Activated CD4-positive, alpha-beta T cell treated with anti-CD3 and anti-CD28 coated beads, Interleukin-2, amount 50 U/mL, for 48 hours (primary cell): Measurements from ENCODE around the gene CTNNBL1.
"Not testable (repeated sequence)": the region's sequence is repeated elsewhere in the genome, so short reads cannot be mapped to it uniquely, and the experiment has no call there.

Experiments
- DNase-seq, 2 experiments: peaks; one replicate each; pipeline ENCODE4 v3.0.0-alpha.2; 2020

Gene CTNNBL1, protein sequence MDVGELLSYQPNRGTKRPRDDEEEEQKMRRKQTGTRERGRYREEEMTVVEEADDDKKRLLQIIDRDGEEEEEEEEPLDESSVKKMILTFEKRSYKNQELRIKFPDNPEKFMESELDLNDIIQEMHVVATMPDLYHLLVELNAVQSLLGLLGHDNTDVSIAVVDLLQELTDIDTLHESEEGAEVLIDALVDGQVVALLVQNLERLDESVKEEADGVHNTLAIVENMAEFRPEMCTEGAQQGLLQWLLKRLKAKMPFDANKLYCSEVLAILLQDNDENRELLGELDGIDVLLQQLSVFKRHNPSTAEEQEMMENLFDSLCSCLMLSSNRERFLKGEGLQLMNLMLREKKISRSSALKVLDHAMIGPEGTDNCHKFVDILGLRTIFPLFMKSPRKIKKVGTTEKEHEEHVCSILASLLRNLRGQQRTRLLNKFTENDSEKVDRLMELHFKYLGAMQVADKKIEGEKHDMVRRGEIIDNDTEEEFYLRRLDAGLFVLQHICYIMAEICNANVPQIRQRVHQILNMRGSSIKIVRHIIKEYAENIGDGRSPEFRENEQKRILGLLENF

DNA sequence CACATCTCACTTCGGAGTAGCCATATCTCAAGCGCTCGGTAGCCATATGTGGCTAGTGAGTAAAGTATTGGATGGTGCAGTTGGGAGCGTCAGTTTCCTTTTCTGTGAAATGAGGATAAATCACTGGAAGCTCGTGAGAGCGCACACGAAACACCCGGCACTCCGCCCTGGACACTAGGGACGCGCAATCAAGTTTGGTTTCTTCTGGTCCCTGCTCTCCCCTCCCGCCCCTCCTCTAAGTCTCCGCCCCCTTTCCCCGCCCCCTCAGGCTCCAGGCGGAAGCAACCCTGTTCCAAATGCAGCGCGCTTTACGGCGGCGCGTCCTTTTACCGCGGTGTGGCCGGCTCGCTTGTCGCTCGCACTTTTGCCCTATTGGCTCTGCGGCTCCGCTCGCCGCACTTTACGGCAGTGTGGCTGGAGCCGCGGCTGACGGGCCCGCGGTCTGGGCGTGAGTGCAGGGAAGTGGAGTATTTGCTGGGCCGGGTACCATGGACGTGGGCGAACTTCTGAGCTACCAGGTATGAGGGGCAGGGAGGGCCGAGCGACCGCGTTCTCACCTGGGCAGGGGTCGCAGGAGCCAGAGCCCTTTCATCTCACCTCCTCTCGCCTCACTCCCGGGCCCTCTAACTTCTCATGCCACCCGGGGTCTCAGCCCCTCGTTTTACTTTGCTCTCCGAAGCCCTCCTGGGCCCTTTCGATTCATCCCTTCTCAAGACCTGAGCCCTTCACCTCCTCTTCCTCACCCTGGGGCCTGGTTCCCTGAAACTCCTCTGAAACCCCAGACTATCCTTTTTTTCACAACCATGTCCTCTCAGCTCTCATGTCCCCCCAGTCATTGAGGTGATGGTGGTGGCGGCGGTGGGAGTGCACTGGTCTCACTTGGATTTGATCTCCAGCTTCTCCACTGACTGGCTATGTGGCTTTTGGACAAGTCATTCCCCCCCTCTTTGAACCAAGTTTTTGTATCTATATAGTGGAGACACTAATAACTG lies at the start of gene CTNNBL1:
CTNNBL1 (plus strand) TSS at position 396 of the 992 bp plus-strand sequence; CDS start at position 489, 93 bp downstream.
- peak; percentile 97 for DNase-seq

DNA sequence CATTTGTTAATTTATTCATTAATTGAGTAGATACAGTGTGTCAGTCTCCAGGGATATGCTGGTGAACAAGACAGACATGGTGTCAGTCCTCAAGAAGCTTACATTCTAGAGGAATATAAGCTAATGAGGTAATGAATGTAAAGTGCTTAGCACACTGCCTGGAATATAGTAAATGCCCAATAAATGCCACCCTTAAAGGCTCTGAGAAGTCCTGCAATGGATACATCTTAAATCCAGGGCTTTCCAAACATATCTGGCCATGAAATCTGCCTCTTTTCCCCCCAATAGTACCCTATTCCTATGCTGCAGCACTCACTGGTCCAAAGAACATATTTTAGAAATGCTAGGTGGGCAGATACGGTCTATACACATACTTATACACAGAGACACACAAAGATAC lies 49.2 kb upstream of the CTNNBL1 start:
- no peak for DNase-seq

GRCh38 chr20:37647946-37648345 lies 45.9 kb upstream of the CTNNBL1 start:
- no peak for DNase-seq

GRCh38 chr20:37649017-37649416 lies 44.8 kb upstream of the CTNNBL1 start:
- no peak for DNase-seq

GRCh38 chr20:37649676-37650370 lies 44.0 kb upstream of the CTNNBL1 start:
- no peak for DNase-seq

DNA sequence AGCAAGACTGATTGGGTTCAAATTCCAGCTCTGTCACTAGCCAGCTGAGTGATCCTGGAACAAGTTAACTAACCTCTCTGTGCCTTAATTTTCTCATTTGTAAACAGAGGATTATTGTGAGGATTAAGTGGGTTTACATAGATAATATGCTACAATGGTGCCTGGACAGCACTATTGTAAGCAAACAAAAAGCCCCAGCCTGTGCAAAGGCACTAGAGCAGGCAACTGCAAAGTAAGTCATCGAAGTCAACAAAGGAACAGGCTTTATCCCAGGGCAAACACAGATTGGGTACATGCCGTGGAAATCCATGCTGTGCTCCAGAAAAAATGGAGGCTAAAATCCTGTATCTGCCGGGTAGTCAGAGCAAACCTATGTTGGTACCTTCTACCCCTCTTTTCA lies 43.2 kb upstream of the CTNNBL1 start:
- DNase-seq, result no peak

DNA sequence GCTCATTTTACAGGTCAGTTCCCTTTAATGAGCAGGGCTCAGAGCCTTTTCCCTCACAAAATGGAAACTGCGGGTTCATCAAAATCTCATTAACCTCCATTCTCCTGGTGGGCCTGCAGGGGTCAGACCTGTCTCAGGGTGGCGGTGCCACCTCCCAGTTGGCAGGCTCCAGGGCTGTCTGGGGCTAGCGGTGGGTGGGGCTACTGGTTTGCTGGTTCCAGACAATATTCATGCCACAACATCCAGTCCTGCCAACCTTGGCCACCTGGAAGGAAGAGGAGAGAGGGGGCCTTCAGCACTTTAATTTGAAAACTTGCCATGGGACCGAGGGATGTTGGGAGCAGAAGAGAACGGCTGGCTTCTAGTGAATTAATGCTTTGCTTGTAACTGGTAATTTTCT lies 41.9 kb upstream of the CTNNBL1 start:
- peak; percentile 31 to 49 for DNase-seq

DNA sequence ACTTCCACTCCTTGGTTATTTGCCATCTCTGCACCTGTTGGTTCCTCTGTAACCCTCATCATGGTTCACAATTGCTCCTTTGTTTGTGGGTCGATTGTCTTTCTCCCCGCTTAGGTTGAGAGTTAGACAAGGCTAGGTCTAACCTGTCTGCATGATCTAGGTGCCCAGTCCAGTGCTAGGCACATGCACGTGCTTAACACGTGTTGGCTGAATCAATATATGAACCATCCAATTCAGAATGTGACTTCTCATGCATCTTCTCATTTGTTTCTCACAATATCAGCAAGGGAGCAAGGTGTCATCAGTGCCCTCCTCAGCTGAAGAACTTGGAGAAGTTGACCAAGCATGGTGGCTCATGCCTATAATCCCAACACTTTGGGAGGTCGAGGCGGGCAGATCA lies 36.9 kb upstream of the CTNNBL1 start:
- no peak for DNase-seq

- no peak for DNase-seq
Observed at GRCh38 chr20:37657924-37658804, 35.7 kb upstream of the CTNNBL1 start.

- DNase-seq, result no peak
Observed at GRCh38 chr20:37661519-37661918, 32.3 kb upstream of the CTNNBL1 start.

GRCh38 chr20:37662308-37662707 lies 31.5 kb upstream of the CTNNBL1 start:
- no peak for DNase-seq

GRCh38 chr20:37664595-37664994 lies 29.2 kb upstream of the CTNNBL1 start:
- not testable (repeated sequence) for DNase-seq

DNA sequence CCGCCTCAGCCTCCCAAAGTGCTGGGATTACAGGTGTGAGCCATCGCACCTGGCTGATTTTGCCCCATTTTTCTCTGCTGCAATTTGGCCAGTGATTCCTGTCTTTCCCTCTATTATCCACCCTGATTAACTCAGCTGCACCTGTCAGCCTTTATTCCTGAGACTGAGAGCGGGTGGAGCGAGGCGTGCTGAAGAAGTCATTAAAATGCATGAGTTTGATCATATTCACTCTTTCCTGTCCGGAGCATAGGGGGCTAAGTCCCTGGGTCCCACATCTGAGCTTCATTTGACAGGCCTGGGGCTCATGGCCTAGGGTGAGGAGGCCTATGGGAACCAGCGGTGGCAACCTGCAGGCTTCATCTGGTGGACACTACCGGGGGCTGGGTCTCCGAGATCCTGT lies 25.7 kb upstream of the CTNNBL1 start:
- DNase-seq, result no peak

DNA sequence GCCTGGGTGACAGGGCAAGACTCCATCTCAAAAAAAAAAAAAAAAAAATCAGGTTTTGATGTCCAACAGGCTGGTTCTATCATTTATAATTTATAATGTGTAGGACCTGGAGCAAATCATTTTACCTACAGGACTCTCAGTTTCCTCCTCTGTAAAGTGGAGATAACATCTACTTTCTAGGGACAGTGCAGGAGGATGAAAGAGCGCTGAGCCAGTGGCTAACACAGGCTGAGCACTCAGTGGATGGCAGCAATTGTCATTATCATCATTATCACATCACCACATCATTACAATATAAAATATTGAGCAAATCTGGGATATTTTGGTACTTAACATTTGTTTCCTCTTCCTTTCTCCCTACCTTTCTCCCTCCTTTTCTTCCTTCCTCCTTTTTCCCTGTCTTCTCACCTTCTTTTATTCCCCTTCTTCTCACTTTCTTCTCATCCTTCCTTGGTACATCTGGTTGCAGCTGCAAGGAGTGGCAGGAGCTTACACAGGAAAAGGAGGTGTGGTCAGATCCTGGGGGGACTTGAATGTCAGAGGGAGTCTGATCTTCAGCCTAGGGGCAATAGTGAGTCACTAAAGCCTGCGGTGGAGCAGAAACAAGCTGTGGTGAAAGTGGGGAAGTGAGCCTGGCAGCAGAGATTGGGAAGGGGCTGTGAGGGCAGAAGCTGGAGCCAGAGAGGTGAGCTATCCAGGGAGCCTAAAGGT lies 24.6 kb upstream of the CTNNBL1 start:
- DNase-seq, result peak in 1 of 2 experiments; percentile 18

GRCh38 chr20:37669773-37670236 lies 24.0 kb upstream of the CTNNBL1 start:
- no peak for DNase-seq

DNA sequence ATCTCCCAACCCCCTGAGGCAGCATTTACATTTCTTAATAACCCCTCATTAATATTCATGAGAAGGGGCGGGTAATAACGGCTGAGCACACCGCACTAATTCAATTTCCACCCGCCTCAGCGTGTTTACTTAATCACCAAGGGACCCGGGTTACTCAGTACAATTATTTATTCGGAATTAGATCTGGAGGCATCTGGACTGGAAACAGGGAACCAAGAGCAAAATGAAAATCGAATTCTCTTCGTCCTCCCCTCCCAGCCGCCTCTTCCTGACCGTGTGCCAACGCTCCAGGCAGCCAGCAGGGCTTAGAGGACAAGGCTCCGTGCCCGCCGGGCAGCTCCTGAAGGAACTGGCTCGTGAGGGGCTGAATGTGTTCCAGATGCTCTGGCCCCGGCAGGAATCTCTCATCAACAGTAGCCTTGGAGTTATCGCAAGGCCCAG lies 23.5 kb upstream of the CTNNBL1 start:
- DNase-seq, result no peak

DNA sequence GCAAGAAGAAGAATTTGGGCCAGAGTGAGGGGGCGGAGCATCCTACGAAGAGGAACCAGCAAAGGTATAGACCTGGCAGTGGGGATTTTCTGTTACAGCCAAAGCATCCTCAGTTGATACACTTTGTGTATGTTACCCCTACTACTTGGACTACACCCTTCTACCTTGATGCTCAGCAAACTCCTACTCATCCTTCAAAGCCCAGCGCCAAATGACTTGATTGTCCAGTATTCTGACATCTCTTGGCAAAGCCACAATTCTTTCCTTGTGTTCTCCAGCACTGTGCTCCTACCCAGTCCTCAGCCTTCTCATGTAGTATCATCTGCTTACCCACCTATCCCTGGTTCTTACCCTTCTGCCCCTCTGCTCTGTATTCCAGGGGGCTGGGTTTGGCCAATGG lies 21.7 kb upstream of the CTNNBL1 start:
- DNase-seq, result no peak

DNA sequence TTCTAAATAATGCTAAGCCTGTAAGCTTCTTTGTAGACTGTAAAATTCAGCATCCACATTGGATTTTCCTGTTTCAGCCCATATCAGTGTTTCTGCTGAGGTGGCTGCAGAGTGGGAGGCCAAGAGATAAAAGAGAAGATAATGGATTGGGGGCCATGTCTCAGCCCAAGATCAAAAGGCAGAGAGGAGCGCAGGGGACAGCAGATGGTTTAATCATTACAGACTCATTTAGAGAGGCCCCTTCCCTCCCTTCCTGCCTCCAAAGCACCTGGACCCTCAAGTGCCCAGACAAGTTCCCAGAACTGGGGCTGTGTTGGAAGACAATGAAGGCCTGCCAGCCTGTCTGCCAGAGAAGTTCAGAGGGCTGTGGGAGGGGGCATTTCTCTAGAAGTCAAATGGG lies 20.4 kb upstream of the CTNNBL1 start:
- no peak for DNase-seq

DNA sequence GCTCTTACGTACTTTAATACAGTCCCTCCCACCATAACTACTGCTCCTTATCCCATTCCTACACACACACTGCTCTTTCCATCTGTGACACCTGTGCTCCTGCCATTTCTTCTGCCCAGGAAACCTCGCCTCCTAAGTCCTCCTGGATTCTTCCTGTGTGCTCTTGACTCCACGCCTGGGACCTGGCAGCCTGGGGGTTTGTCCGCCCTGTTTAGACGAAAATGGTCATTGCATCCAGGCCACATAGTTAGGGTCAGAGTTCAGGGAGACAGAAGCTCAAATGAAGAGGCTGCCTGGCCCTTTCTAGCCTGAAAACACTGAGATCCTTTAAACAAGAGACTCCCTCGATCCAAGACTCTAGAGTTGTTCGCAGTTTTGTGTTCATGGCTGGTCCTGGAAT lies 17.4 kb upstream of the CTNNBL1 start:
- no peak for DNase-seq

DNA sequence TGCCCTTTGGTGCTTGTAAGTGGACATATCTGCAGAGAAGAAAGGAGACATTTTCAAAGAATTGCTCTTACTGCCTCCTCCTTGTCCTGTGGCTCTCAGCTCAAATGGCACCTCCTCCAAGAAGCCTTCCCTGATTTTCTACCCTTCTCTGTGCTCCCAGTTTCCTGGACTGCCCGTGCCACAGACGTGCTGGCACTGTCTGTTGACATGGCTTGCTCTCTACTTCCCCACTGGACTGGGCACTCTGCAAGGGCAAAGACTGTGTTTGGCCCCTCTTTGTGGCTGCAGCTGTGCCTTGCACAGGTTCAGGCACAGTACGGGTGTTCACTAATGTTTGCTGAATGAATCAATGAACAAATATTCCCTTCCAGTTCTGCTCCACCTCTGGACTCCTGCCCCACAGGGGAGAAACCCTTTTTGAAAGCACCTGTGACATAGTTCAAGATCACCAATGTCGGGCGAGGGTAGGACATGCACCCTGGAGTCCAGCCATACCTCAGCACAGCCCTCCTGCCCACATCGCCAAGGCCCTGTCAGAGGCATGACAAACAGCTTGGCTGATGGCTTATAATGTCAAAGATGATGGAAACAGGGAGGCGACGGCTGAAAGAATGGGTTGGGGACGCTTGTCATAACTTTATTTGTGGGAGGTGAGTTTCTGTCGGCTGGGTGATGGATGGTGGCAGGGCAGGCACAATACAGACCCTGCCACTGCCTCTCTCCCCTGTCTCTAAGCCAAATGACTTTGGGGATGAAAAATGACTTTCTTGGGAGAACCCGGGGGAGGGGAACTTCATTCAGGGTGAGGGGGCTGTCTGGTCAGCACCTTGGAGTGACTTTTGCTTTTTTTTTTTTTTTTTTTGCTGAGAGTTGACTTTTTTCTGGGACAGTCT lies 15.6 kb upstream of the CTNNBL1 start:
- DNase-seq, result no peak
